Left colon (tissue), 2 donors: ENCODE data around the gene TMEM81. TPM values are rescaled to one million over a fixed set of nuclear protein-coding genes. Genes with fewer than 3 reads are reported as not detected.

Experiments
- ATAC-seq: fragments of 200-7000 bp; cut with Tn5 transposase; one replicate; pipeline ENCODE4 v1.9.1; 2020; ENCODE audit warnings: mild to moderate bottlenecking, moderate library complexity
- DNase-seq, 2 donors: peaks; one replicate each; pipeline ENCODE4 v3.0.0-alpha.2; 2020
- intact Hi-C, 2 donors: fragments of 100-400 bp; cut with DNase I in 1 of 2; cut with micrococcal nuclease in 1 of 2; formaldehyde crosslinking; loops; one replicate each; pipeline versions ENCODE4 v1.11.2 to v1.14.0; 2022; cut with DNase I, micrococcal nuclease
- long read RNA-seq: library from polyadenylated mRNA; unstranded; transcript quantifications from one replicate; pipeline ENCODE4 v2.0.0, GENCODE V29; 2021
- total RNA-seq, 2 donors: library from RNA; stranded (reverse); fragmentation: NEBNext Ultra II Directional; extraction: Animal tissue kit (Norgen Biotek cat#: 25700); gene quantifications; one replicate each; pipeline ENCODE4 v1.2.1, GENCODE V29; 2021
- donor health status: DM: no; HTN: no; CAD: no.
- donor health status: DM: yes; HTN: yes; CAD: no.

The TMEM81 gene, protein sequence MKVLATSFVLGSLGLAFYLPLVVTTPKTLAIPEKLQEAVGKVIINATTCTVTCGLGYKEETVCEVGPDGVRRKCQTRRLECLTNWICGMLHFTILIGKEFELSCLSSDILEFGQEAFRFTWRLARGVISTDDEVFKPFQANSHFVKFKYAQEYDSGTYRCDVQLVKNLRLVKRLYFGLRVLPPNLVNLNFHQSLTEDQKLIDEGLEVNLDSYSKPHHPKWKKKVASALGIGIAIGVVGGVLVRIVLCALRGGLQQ
- 1 to 10 TPM; 1.7 to 2.0 TPM for total RNA-seq
- long read RNA-seq, result 0 reads

DNA sequence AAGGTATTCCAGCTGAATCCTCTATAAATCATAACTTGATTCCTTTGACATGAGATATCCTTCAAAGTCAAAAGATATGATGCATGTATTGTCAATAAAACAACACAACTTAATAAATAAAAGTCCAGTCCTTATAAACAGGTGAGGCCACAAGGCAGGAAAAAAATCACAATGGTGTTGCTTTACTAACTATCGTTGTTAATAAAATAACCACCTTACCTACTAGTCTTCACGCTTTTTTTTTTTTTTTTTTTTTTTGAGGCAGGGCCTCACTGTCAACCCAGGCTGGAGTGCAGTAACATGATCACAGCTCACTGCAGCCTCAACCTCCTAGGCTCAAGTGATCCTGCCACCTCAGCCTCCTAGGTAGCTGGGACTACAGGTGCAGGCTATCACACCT, at the start of gene TMEM81:
Gene TMEM81, minus strand, starts transcription at position 101 of the 400 bp plus-strand sequence. CDS start 140 bp downstream, outside the sequence.
- no peak for ATAC-seq
- intact Hi-C loops, result no loop called here

DNA sequence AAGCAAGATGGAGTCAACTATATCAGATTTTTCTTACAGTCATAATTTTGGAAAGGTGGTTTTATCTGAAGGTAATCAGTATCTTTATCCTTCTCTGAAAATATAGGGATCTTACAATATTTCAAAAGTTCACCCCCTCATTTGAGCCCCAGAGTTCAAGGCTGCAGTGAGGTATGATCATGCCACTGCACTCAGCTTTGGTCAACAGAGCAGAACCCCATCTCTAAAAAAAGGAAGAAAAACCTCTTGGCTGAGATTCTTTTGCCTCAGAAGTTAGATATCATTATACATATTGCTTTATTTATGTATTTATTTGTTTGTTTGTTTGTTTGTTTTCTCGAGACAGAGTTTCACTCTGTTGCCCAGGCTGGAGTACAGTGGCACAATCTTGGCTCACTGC, 49.0 kb upstream of the TMEM81 start:
- ATAC-seq (no peak), DNase-seq (no peak)
- intact Hi-C loops, result no loop called here

More for the DNA sequence above, at the start of gene TMEM81:
- DNase-seq, result no peak

DNA sequence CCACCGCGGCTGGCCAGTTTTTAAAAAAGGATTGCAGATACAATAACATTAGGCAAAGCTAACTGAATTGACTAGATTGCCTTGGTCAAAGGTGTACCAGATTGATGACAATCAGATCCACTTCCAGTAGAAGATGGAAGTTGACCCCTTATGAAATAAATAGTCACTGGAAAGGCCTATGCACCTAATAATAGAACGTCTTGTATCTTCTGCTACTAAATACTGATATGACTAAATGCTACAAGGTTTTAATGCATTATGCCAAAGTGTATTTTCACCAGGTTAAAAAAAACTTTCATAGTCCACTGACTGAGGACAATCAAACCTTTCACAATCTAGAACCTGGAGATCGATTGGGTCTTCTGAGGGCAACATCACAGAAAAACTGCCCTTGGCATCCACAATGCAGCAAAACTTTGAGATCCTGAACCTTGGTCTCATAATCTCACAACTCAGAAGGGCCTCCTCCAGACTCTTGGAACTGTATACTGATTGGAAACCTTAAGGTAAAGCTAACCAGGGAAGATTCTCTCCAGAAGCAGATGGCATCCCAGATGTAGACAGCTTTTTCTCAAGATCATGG, 45.3 kb upstream of the TMEM81 start:
- DNase-seq (no peak), ATAC-seq (no peak)
- intact Hi-C loops, result no loop called here

DNA sequence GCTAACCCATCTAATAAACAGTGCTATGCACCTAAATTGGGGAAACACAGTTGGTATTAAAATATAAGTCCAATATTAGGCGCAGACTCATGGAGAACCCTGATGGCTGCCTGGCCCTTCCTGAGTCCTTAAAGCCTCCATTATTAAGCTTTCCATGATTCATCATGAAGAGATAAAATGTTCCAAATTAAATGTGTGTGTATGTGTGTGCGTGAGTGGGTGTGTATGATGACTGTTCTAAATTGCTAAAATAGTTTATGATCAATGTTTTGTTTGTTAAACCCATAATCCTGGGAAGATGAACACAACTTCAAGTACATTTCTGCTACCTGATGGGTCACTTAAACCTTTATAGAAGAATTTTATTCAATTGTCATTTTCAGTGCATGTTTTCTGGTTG, 43.8 kb upstream of the TMEM81 start:
- intact Hi-C loops, result no loop called here
- DNase-seq, result no peak
- ATAC-seq, result no peak

DNA sequence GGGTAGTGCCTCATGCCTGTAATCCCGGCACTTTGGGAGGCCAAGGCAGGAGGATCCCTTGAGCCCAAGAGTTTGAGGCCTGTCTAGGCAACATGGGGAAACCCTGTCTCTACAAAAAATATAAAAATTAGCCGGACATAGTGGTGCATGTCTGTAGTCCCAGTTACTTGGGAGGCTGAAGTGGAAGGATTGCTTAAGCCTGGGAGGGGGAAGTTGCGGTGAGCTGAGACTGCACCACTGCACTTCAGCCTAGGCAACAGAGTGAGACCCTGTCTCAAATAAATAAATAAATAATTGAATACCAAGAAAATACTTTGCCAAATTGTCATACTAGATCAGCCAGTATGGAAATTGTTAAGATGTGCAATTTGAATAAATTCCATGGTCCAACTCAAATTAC, 43.4 kb upstream of the TMEM81 start:
- ATAC-seq (no peak), DNase-seq (no peak)
- intact Hi-C loops, result no loop called here

DNA sequence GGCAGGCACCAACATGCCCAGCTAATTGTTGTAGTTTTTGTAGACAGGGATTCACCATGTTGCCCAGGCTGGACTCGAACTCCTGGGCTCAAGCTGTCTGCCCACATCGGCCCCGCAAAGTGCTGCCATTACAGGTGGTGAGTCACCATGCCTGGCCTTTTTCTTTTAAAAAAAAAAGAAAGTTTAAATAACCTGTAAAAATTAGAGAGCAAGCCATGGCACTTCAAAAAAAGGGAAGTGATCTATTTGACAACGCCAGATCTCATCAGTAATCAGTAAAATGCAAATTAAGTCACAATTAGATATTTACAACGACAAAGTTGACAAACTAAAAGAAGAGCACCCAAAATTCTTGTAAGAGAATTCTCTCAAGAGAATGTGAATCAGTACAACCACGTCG, 40.5 kb upstream of the TMEM81 start:
- intact Hi-C loops, result no loop called here
- ATAC-seq (no peak), DNase-seq (no peak)

DNA sequence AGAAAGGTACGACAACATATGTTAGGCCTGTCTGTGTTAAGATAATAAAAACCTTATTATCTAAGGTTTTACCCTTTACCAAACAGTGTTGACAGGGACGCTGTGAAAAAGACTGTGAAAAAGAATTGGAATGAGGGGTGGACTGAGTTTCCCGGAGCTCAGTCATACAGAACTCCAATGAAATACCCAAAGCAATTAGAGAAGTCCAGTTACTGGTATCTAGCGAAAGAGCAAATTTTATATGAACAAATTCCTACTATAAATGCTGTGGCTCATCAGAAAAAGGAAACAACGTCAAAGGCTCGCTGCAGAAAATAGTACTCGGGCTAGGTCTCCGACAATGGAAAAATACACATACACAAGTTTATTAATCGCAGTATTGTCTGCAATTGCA, 38.2 kb upstream of the TMEM81 start:
- intact Hi-C loops, result no loop called here
- ATAC-seq, result peak; percentile 13
- no peak for DNase-seq

DNA sequence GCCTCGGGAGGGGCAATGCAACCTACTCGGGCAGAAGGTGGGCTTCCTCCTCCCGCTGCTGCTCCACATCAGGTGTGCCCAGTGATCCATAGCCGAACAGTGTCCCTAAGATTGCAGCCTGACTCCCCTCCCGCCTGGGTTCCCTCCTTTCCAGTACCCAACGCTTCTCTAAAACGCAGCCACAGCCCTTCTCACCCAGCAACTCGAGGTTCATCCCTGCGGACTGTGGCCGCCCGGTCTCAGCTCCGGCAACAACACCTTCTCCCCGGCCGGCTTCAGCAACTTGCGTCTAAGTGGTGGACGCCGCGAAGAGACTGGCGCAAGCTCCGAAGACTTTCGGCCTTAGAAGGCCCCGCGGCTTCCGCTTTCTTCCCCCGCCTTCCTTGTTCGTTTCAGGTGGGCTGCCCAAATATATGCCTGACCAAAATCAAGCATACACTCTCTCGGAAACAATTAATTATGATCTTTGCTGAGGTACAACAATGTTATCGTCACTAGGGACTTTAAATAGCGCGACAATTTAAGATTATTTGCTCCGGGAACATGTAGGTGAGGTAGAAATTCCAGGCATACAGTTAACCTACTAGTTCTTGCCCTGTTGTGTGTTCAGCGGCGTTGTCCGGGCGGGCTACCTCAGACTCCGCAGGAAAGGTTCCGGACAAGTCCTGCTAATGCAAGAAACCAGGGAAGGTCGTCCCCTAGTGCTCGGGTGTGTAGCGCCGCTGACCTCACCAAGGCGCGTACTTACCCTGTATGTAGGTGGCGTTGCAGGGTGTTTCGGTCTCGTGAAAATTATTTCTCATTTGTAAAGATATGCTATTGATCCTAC, 37.6 kb upstream of the TMEM81 start, which contains the start of gene RBBP5:
Gene RBBP5, minus strand, starts transcription at position 319 of the 829 bp plus-strand sequence. Its CDS starts 105 bp downstream, at position 214.
- peak; percentile 93 to 96 for DNase-seq
- intact Hi-C loops, result no loop called here
- peak; percentile 98 for ATAC-seq

DNA sequence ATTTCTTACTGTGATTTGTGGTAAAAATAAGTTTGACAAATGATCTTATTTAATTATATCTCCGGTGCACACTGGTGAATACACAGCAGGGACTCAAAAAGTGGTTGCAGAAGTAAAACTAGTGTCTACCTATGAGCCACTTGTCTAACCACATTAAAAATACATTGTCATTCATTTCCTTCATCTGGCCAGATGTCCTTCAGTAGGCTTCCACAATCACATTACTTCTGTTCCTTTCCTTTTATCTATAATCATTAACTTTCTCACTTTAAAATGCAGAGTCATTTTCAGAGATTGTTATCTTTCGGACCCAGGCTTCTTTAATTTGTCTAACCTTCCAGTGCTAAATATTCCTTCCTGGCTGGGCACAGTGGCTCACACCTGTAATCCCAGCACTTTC, 34.5 kb upstream of the TMEM81 start:
- ATAC-seq, result no peak
- intact Hi-C loops, result no loop called here

DNA sequence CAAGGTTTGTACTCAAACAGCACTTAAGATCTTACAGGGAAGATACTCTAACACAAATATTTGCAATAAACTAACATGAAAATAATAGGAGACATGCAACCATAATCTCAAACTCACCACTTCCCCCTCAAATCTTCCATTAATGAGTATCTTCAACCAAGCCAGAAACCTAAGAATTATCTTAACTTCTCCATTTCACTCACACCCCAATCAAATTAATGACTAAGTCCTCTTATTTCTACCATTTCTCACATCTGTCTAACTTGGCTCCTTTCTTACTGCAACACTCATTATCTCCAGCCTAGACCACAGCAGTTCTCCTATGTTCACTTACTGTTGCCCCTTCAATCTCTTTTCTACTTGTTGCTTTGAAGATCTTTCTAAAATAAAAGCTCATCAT, 27.1 kb upstream of the TMEM81 start:
- intact Hi-C loops, result no loop called here
- ATAC-seq (no peak), DNase-seq (no peak)

More for the DNA sequence above, 34.5 kb upstream of the TMEM81 start:
- DNase-seq, result no peak

DNA sequence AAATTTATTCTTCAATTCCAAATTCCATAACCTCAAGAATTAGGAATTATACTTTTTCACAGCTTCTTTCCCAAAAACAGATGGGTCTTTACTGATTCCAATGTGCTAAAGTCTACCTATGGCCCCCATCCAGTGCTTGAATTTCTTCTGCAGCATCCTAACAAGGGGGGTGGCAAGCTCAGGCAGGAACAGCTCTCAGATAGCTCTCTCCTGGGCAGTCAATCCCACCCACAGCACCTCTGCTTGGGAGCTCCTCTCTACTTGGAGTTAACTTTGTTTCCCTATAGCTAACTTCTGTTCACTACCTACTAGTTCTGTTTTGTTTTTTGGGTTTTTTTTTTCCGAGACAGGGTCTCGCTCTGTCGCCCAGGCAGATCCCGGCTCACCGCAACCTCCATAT, 25.5 kb upstream of the TMEM81 start:
- DNase-seq, result no peak
- intact Hi-C loops, result no loop called here
- ATAC-seq, result no peak

DNA sequence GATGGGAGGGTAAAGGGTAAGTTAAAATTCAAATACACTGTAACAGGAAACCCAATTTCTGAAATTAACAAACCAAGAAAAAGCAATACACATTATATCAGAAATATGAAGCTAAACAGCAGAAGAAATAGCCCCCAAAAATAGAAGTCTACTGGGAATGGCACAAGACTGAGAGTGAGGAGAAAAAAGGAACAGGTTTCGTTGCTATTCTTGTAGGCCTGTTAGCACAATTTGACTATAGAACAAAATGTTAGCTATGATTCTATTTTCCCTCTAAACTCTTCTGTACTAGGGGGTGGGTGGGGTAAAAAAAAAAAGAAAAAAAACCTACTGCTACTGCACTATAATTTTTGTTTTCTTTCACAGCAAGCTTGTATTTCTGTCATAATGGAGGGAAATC, 25.0 kb upstream of the TMEM81 start:
- DNase-seq (no peak), ATAC-seq (no peak)
- intact Hi-C loops, result no loop called here

DNA sequence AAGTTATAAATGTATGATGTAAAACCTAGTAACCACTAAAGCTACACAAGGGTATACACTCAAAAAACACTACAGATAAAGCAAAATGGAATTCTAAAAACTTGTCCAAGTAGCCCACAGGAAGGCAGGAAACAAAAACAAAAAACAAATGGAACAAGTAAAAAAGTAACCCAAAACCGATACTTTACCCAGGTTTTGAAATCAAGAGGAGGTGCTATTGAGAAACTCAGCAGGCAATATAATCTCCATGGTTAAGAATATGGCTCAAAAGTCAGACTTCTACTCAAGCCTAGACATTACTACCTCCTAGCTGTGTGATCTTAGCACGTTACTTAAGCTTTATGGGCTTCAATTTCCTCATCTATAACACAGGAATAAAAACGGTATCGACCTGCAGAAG, 24.2 kb upstream of the TMEM81 start:
- ATAC-seq, result no peak
- intact Hi-C loops, result no loop called here
- no peak for DNase-seq

DNA sequence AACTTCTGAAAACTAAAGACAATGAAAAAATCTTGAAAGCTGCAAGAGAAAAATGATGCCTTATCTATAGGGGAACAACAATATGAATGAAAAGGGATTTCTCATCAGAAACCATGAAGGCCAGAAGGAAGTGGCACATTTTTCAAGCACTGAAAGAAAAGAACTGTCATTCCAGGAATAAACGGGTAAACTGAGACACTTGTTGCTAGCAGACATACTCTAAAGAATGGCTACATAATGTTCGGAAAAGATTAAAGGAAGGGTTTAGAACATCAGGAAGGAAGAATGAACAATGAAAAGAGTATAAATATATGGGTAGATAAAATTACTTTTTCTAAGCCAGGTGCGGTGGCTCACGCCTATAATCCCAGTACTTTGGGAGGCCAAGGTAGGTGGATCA, 23.1 kb upstream of the TMEM81 start:
- ATAC-seq, result no peak
- intact Hi-C loops, result no loop called here
- no peak for DNase-seq

DNA sequence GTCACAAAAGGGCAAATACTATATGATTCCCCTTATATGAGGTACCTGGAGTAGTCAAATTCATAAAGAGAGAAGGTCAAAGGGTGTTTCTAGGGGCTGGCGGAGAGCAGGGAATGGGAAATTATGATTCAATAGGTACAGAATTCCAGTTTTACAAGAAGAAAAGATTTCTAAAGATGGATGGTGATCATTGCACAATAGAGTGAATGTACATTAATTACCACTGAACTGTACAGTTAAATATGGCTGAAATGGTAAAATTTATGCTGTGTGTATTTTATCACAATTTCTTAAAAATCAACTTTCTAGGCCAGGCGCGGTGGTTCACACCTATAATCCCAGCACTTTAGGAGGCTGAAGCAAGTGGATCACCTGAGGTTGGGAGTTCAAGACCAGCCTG, 18.1 kb upstream of the TMEM81 start:
- DNase-seq, result no peak
- intact Hi-C loops, result no loop called here
- ATAC-seq, result no peak

DNA sequence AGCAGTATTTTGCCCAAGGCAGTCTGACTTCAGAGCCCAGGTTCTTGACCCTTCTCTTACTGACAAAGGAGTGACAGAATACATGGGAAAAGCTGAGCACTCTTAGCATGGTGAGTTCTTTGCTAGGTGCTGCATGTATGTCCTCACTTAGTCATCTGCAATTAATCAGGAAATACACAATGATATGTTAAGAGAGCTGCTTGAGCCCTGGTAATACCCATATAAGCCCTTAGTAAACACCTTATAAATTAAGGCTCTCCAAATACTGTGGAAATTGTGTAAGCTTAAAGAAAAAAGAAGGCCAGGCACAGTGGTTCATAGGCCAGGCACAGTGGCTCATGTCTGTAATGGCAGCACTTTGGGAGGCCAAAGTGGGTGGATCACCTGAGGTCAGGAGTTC, 14.0 kb upstream of the TMEM81 start:
- ATAC-seq, result no peak

DNA sequence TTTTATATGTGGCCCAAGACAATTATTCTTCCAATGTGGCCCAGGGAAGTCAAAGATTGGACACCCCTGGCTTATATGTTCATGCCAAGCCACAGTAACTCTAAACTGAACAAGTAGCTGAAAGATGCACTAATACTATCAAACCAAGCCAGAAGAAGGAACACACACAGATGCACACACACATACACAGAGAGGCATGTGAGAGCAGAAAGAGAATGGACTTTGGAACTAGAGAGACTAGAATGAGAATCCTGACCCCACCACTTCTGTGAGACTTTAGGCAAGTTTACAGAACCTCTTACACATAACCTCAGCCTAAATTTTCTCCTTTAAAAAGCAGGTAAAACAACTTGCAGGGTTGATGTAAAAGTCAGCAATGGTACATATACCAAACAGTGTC, 11.2 kb upstream of the TMEM81 start:
- intact Hi-C loops, result no loop called here
- no peak for DNase-seq

More for the DNA sequence above, 14.0 kb upstream of the TMEM81 start:
- intact Hi-C loops, result no loop called here
- no peak for DNase-seq

DNA sequence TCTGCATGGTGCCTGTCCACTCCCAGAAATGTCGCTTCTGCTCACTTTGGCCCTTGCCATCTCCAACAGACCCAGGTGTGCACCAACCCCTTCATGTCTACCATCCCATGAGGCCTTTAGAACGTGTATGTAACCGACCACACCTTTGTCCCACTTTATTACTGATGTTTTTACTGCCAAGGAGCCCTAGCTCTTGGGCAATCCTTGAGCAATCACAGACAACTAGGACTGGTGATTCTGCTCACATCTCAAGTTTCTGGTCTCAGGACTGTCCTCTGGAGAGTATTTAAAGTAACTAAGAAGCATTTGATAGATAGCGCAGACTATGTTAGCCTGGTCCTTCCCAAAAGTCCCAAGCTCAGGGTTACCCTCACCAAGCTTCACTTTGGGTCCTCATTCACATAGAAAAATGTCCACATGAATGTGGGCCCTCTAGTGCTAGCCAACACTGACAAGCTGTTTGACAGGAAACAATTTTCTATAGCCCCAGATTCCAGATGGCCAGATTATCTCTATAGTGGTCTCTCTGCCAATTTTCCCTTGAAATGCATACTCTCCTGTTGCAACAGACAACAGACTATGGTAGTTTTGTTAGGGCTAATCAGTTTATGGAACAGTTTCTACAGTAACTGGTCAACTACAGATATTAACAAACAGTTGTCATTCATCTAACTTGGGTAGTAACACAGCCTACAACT, 6.9 kb upstream of the TMEM81 start:
- intact Hi-C loops, result no loop called here
- no peak for DNase-seq
- ATAC-seq, result peak; percentile 85

More for the DNA sequence above, 11.2 kb upstream of the TMEM81 start:
- ATAC-seq, result no peak

DNA sequence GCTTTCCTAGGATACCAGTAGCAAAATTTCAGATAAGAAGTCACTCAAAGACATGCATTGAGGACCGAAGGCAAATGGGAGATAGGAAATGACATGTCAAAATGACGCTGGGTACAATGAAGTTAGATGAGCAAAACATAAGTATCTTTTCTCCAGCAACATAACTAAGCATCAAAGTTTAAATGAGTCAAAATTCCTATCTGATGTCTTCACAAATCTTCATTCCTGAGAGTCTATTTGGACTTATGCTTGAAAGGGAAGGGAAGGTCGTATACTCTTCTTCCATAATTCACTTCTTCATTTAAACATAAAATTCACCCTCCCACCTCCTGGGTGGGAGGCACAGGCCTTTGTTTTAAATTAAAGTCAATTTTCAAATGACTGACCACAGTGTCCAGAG, 4.1 kb upstream of the TMEM81 start:
- no peak for ATAC-seq
- intact Hi-C loops, result no loop called here

More for the DNA sequence above, 4.1 kb upstream of the TMEM81 start:
- no peak for DNase-seq
